GM12865 (cell line): Measurements from ENCODE around the gene KCNK7.

Experiments used
- DNase-seq: peaks from one replicate; pipeline ENCODE4 v3.0.0; 2010; ENCODE audit warnings: low read depth
- H3K4me3 ChIP-seq: 2 replicates; pipeline ENCODE4 v1.5.1; 2011; ENCODE audit warnings: mild to moderate bottlenecking, low read depth, low read length, control low read depth
- TF ChIP-seq, protein P1 (sequence below): IDR thresholded peaks from 2 replicates; pipeline ENCODE4 v1.5.1; 2011; ENCODE audit warnings: low read length, control low read depth, low read depth, inconsistent platforms; ENCODE audit not compliant: insufficient read depth; ENCODE audit errors: missing control alignments

The KCNK7 gene

DNA sequence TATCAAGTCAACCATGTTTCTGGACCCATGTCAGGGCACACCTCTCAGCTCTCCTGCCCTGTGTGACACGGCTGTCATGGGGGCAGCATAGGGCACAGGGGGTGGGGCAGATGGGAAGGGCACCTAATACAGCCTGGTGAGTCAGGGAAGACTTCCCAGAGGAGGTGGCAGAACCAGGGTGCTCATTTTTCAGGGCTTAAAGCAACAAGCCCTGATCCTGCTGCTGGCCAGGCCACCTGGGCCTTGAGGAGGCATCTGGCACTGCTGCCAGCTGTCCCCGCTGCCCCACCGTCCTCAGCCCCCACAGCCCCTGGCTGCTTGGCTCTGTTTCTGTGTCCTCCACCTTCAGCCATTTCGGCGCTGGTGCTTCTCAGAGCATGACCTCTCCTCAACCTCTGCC, 14.1 kb upstream of the KCNK7 start:
- DNase-seq, result no peak
- TF ChIP-seq, protein P1, sequence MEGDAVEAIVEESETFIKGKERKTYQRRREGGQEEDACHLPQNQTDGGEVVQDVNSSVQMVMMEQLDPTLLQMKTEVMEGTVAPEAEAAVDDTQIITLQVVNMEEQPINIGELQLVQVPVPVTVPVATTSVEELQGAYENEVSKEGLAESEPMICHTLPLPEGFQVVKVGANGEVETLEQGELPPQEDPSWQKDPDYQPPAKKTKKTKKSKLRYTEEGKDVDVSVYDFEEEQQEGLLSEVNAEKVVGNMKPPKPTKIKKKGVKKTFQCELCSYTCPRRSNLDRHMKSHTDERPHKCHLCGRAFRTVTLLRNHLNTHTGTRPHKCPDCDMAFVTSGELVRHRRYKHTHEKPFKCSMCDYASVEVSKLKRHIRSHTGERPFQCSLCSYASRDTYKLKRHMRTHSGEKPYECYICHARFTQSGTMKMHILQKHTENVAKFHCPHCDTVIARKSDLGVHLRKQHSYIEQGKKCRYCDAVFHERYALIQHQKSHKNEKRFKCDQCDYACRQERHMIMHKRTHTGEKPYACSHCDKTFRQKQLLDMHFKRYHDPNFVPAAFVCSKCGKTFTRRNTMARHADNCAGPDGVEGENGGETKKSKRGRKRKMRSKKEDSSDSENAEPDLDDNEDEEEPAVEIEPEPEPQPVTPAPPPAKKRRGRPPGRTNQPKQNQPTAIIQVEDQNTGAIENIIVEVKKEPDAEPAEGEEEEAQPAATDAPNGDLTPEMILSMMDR, result no peak
- no peak overlapping the region for H3K4me3 ChIP-seq

DNA sequence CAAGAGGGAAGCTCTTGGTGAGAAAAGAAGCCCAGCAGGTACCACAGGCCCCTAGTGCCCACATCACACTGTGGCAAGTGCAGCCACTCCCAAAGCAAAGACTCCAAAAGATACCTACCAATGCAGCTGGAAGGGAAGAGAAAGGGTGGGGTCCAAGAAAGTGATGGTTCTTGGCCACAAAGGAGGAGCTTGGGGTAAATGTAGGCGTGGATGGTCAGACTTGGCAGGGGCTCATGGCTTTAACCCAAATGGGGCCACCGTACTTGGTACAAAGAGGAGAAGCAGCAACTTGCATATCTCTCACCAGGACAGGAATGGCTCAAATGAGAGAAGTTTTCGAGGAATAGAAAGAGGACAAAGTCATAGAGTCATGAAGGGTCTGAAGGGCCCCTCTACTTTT, 13.6 kb upstream of the KCNK7 start:
- no peak overlapping the region for H3K4me3 ChIP-seq
- TF ChIP-seq, protein P1, result no peak
- no peak for DNase-seq

DNA sequence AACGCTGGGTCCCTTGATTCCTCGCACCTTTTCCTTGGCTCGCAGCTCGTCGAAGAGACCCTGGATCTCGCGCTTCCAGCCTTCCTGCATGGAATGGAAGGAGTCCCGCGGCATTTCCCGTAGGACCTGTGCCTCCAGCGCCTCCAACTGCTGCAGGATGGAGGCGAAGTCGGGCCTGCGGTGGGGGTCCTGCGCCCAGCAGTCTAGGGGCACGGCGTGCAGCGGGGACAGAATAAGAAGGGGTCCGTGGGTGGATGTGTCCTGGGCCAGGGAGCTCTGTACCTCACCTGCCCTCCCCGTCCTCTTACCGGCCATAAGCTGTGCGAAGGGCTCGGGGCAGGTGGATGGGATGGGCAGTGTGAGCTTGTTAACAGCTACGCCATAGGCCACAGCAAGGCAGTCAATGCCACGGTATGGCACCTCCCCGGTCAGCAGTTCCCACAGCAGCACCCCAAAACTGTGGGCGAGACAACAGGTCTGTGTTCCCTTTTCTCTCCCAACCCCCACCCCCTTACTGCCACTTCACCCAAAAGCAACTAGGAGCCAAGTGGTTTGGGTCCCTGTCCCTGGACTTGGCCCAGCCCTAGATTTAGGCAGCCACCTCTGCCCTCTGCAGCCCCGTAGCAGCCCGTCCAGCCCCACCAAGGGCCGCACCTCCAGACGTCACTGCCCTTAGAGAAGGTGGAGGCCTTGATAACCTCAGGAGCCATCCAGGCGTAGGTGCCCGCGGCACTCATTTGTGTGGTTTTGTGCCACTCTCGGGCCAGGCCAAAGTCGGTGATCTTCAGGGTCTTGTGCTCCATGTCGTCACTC, 12.2 kb upstream of the KCNK7 start:
- no peak overlapping the region for H3K4me3 ChIP-seq
- TF ChIP-seq, protein P1, result no peak
- no peak for DNase-seq

DNA sequence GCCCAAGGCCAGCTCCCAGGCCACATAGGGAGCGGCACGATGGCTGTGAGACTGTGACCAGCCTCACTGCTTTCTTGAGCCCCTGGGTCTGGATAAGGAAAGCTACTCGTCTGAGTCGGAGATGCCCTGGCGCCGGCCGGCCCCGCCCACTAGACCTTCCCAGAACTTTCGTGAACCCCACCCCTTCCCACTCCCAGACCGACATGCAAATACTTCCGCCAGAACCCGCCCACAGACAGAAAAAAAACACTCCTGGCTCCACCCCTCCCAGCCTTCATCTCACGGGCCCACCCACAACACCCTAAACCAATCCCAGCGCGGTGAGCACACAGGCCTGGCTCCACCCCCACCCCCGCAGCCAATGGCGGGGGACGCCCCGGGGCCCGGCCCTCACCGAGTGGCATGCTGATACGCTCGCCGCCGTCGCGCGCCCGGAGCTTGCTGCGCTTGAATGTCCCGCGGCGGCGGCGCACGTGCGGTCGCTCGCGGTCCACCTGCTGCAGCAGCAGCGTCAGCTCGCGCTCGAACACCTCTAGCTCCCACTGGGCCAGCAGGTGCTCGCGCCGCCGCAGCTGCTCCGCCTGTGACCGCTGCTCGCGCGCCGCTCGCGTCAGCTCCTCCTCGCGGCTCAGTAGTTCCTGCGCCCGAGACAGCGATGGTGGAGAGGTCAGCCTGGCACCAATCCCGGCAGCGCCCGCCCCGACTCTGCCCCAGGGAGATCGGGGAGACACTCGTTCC, 11.4 kb upstream of the KCNK7 start:
- no peak overlapping the region for H3K4me3 ChIP-seq
- TF ChIP-seq, protein P1, result no peak
- DNase-seq, result no peak

DNA sequence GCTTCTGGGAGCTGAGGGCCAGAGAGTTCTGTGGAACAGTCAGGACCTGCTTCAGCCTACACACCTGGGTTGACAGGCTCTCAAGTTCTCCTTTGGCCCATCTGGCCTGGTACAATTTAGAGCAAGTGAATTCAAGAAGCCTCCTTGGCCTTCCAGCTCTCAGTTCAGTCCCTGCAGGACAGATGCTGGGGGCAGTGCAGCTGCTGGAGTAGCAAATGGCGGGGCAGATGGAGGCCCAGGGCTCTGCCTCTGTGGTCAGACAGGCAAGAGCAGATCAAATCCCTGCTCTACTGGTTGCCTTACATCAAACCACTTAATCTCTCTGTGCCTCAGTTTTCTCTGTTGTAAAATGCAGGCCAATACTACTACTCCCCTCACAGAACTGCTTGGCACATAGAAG, 8.7 kb upstream of the KCNK7 start:
- TF ChIP-seq, protein P1, result no peak
- no peak overlapping the region for H3K4me3 ChIP-seq
- no peak for DNase-seq

DNA sequence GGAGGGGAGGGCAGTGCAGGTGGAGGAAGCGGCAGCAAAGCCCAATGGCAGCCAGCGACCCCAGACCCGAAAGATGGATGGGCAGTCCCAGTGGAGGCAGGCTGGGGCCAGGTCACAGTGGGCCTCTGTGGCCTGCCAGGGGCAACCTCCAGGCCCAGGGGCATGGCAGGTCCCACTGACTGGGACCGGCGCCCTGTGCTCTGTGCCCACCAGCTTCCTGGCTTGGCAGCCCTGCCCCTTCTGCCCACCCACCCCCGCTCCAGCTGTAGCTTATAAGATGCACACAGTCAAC, 4.3 kb upstream of the KCNK7 start:
- H3K4me3 ChIP-seq, result no peak overlapping the region
- no peak for DNase-seq
- TF ChIP-seq, protein P1, result no peak
